Heart right ventricle (tissue), 16 donors: ENCODE results near the gene OTP. TPM values are rescaled to one million over a fixed set of nuclear protein-coding genes. Genes with fewer than 3 reads are reported as not detected.

Experiments
- ATAC-seq, 8 donors: fragments of 200-7000 bp; cut with Tn5 transposase; one replicate each; pipeline ENCODE4 v1.9.1; 2020; ENCODE audit warnings: mild to moderate bottlenecking in 8 of 8, moderate library complexity in 8 of 8, moderate number of reproducible peaks in 1 of 8
- DNase-seq, 2 donors: peaks; one replicate each; pipeline ENCODE4 v3.0.0-alpha.2; 2020
- H3K27ac ChIP-seq, 10 donors: fragments of 200-600 bp; sonication (generic) in 2 of 10; one replicate each; pipeline versions ENCODE4 v1.5.0 to v1.8.0; 2020 to 2022; ENCODE audit warnings: mild to moderate bottlenecking in 3 of 10
- H3K27me3 ChIP-seq, 7 donors: fragments of 200-600 bp; one replicate each; pipeline ENCODE4 v1.8.0; 2021 to 2022; ENCODE audit warnings: mild to moderate bottlenecking in 2 of 7
- H3K36me3 ChIP-seq, 9 donors: fragments of 200-600 bp; sonication (generic) in 1 of 9; one replicate each; pipeline versions ENCODE4 v1.5.0 to v1.8.0; 2020 to 2022; ENCODE audit warnings: mild to moderate bottlenecking in 2 of 9
- H3K4me1 ChIP-seq, 9 donors: fragments of 200-600 bp; sonication (generic) in 1 of 9; one replicate each; pipeline versions ENCODE4 v1.5.0 to v1.8.0; 2020 to 2022; ENCODE audit warnings: mild to moderate bottlenecking in 4 of 9
- H3K4me3 ChIP-seq, 10 donors: fragments of 200-600 bp; sonication (generic) in 2 of 10; one replicate each; pipeline versions ENCODE4 v1.5.0 to v1.8.0; 2020 to 2022; ENCODE audit warnings: mild to moderate bottlenecking in 7 of 10, moderate library complexity in 2 of 10
- H3K9me3 ChIP-seq, 11 donors: fragments of 200-600 bp in 10 of 11; sonication (generic) in 2 of 11; one replicate each; pipeline versions ENCODE4 v1.5.0 to v1.8.0; 2013 to 2022; ENCODE audit warnings: mild to moderate bottlenecking in 2 of 11, control low read depth in 1 of 11, moderate library complexity in 1 of 11
- CTCF ChIP-seq, 9 donors: fragments of 200-600 bp; sonication (generic) in 2 of 9; IDR thresholded peaks; one replicate each; pipeline versions ENCODE4 v1.5.0 to v1.8.0; 2021 to 2022; ENCODE audit warnings: antibody characterized with exemption in 9 of 9, mild to moderate bottlenecking in 5 of 9, moderate library complexity in 1 of 9
- WGBS, 2 donors: extraction: QIAGEN DNeasy Blood & Tissue Kit; methylation state at CpG; one replicate each; pipeline ENCODE4 v1.1.7; 2013; ENCODE audit warnings: inconsistent platforms in 1 of 2; 5-methylcytosine and 5-hydroxymethylcytosine counted together
- intact Hi-C, 10 donors: fragments of 100-400 bp; cut with DNase I; formaldehyde crosslinking; loops; one replicate each; pipeline versions ENCODE4 v1.11.1 to v1.14.2; 2022
- polyA plus RNA-seq, 2 donors: library from polyadenylated mRNA; stranded (reverse); fragments of 200-250 nt; gene quantifications; one replicate each; pipeline ENCODE4 v1.2.3, GENCODE V29; 2013
- total RNA-seq, 10 donors: library from RNA; stranded (reverse); fragmentation: NEBNext Ultra II Directional in 3 of 10; extraction: Animal tissue kit (Norgen Biotek cat#: 25700) in 3 of 10; gene quantifications; one replicate each; pipeline versions ENCODE4 v1.2.1 to v1.2.4, GENCODE V29; 2021 to 2023
- donor health status: Arrhythmogenic right ventricular cardiomyopathy.
- donor health status: ischemic (EF 13 %, LVEDD 7.1; RV severe dilation, severe dysfunction).
- donor health status: healthy with polysubstance abuse.
- donor health status: DM: no; HTN: yes; CAD: no.
- donor health status: DM: no; HTN: no; CAD: no.
- donor health status: ischemic (EF 25% LVEDD 6.9; RV normal size, moderate dysfunction).
- donor health status: ischemic (EF 25% LVEDD 5.7; RV mildly dilated, moderate dysfunction).
- donor health status: healthy.
- donor health status: DM: yes; HTN: yes; CAD: no.
- donor health status: Ischemic cardiomyopathy.
- donor health status: ischemic (EF 35%, LVEDD 5.7; RV mildly dilated, moderate dysfunction).
- donor health status: nonischemic (EF 11% LVEDD 7.7; RV severe dilation, severe dysfunction).
- donor health status: DM: yes; HTN: yes; CAD: no.
- donor health status: PGD.
- donor health status: ischemic (EF 29% LVEDD 5.4; RV normal size, mild dysfunction).
- donor health status: nonischemic (EF 23%, LVEDD 6.1; RV moderate dilation, normal function).

Gene OTP
- total and polyA plus RNA-seq, 12 donors: not detected

GRCh38 chr5:77650686-77651085 is 12.2 kb upstream of the OTP start:
- Histone ChIP-seq H3K27me3 (peaks cover 4 to 80% (median 59%) of the 10 kb centered on the region in 7 donors), H3K4me1 (no peaks in the 10 kb centered on the region), H3K27ac (no peak overlapping the region), H3K9me3 (peaks cover 0 to 11% (median 0%) of the 10 kb centered on the region in 11 donors), H3K36me3 (no peaks in the 10 kb centered on the region), H3K4me3 (no peak overlapping the region)
- ATAC-seq: no peak
- 34 to 42% methylated on average over 1 of the region's 1 CpG for WGBS, 2 donors
- intact Hi-C loops: no loop called here
- TF ChIP-seq CTCF (IDR thresholded peaks at IDR 0.05): no peak
- no peak for DNase-seq

DNA sequence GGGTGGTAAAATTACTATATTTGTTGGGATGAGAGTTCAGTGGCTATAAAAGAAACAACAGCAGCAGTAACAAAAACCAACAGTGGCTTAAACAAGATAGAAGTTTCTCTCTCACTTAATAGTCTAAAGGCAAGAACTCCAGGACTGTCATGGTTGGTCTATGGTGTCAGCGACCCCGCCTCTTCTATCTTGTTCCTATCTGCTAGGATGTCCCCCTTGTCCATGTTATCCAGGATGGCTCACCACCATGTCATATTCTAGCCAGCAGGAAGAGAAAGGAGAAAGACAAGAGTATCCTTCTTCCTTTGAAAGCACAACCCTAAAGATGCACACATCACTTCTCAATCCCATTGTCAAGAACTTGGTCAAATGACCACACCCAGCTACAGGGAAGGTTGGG is 11.3 kb upstream of the OTP start:
- intact Hi-C loops: loop anchor here in 3 of 10 donors (5.0 to 10.0 kb wide), 2 partner anchors 355 to 358 kb away; no protein-coding TSS in a partner anchor

GRCh38 chr5:77645995-77646639 is 7.6 kb upstream of the OTP start:
- Histone ChIP-seq H3K27me3 (peaks cover 30 to 99% (median 86%) of the 10 kb centered on the region in 7 donors), H3K9me3 (no peaks in the 10 kb centered on the region), H3K36me3 (no peaks in the 10 kb centered on the region), H3K4me1 (peaks cover 4 to 22% (median 8%) of the 10 kb centered on the region in 9 donors), H3K27ac (no peak overlapping the region), H3K4me3 (peak overlapping the region in 4 of 10 donors; percentile 17 to 42 (median 25))
- TF ChIP-seq CTCF (IDR thresholded peaks at IDR 0.05): no peak
- DNase-seq (no peak), ATAC-seq (no peak)
- intact Hi-C loops: loop anchor here in 3 of 10 donors (5.0 to 10.0 kb wide), 2 partner anchors 359 to 361 kb away; no protein-coding TSS in a partner anchor
- WGBS, 2 donors: 37 to 40% methylated on average over 11 of the region's 11 CpGs

More for the DNA sequence above, 11.3 kb upstream of the OTP start:
- no peaks in the 10 kb centered on the region for H3K36me3 ChIP-seq
- no peak for ATAC-seq
- H3K9me3 ChIP-seq: peaks cover 0 to 2% (median 0%) of the 10 kb centered on the region in 11 donors
- no peak for DNase-seq
- peaks cover under 1 to 5% (median 2%) of the 10 kb centered on the region in 9 donors for H3K4me1 ChIP-seq
- TF ChIP-seq CTCF (IDR thresholded peaks at IDR 0.05): no peak
- WGBS, 2 donors: 93 to 95% methylated on average over 2 of the region's 2 CpGs
- no peak overlapping the region for H3K4me3 ChIP-seq
- peaks cover 10 to 83% (median 62%) of the 10 kb centered on the region in 7 donors for H3K27me3 ChIP-seq
- H3K27ac ChIP-seq: no peak overlapping the region

- TF ChIP-seq CTCF (IDR thresholded peaks at IDR 0.05): peak; percentile 34 to 69 (median 51)
- peaks cover 4 to 28% (median 13%) of the 10 kb centered on the region in 9 donors for H3K4me1 ChIP-seq
- DNase-seq: peak in 1 of 2 donors; percentile 47
- peak in 6 of 8 donors; percentile 52 to 94 (median 78) for ATAC-seq
- no peaks in the 10 kb centered on the region for H3K9me3 ChIP-seq
- H3K36me3 ChIP-seq: no peaks in the 10 kb centered on the region
- H3K4me3 ChIP-seq: peak overlapping the region in 7 of 10 donors; percentile 14 to 42 (median 28)
- intact Hi-C loops: loop anchor here in 3 of 10 donors (5.0 to 10.0 kb wide), 2 partner anchors 359 to 362 kb away; no protein-coding TSS in a partner anchor
- no peak overlapping the region for H3K27ac ChIP-seq
- whole genome bisulfite sequencing, 2 donors: 1 to 2% methylated on average over 78 to 80 of the region's 80 CpGs
- H3K27me3 ChIP-seq: peaks cover 36 to 99% (median 87%) of the 10 kb centered on the region in 7 donors
Observed at GRCh38 chr5:77645158-77645994, 6.9 kb upstream of the OTP start.
